ENCODE measurements around the gene S100A13. TPM values are rescaled to one million over a fixed set of nuclear protein-coding genes. Genes with fewer than 3 reads are reported as not detected.

The S100A13 gene
- total RNA-seq, 2 donors from 2014 or later: 5.0 to 10.3 TPM

- peak within 1 kb of the TSS; percentile 76 to 90 for H3K27ac Mint-ChIP-seq
- no peaks in the 10 kb centered on the region for H3K27me3 Mint-ChIP-seq
- H3K9me3 Mint-ChIP-seq: no peaks in the 10 kb centered on the region
Measured at GRCh38 chr1:153658400-153659174, 31.3 kb upstream of the S100A13 start, which contains the start of gene SNAPIN. TSS of gene SNAPIN (plus strand) at chr1:153658703. CDS start at chr1:153658744, 41 bp downstream.

GRCh38 chr1:153655333-153655732 lies 28.0 kb upstream of the S100A13 start:
- DNase-seq (ENCODE audit: low spot score) (no peak), ATAC-seq (no peak)
- Mint-ChIP-seq H3K36me3 (no peaks in the 10 kb centered on the region), H3K27me3 (no peaks in the 10 kb centered on the region), H3K27ac (no peak overlapping the region), H3K4me3 (no peak overlapping the region), H3K9me3 (no peaks in the 10 kb centered on the region), H3K4me1 (ENCODE audit: low read depth in 2 of 2) (peaks cover 5 to 13% of the 10 kb centered on the region in 2 donors)

More at GRCh38 chr1:153658400-153659174, 31.3 kb upstream of the S100A13 start, which contains the start of gene SNAPIN:
- Mint-ChIP-seq H3K36me3 (peaks cover 19% of the 10 kb centered on the region), H3K4me1 (ENCODE audit: low read depth in 2 of 2) (peaks cover 5 to 17% of the 10 kb centered on the region in 2 donors), H3K4me3 (peak within 1 kb of the TSS; percentile 89)
- DNase-seq (ENCODE audit: low spot score): peak; percentile 94
- peak; percentile 98 to 99 for ATAC-seq

DNA sequence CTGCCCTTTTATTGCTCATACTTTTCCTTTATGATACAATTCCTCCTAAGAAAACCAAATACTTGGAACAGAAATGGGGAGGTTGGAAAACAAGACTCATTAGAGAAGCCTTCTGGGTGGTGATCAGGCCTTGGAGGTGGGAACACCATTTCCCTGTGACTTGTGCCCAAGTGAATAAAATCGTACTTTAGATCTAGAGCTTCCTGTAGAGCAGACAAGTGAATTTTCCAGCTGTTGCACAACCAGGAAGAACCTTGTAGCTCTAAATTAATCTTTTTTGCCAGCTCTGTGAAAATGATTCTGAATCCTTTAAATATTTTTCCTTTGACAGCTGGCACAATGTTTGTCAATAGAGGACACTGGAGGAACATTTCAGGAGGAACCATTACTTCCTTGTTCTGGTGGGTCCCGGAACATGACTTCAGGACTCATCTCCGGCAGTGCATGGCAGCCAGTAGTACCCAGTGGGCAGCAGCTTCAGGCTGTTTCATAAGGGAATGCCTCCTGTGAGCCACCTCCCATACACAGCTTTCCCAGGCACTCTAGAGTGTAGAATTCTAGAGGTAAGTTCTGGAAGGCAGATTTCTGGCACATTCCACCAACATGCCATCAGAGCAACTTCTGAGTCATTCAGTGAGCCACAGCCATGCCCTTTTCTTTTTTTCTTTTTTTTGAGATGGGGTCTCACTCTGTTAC lies 25.6 kb upstream of the S100A13 start:
- no peak overlapping the region for H3K4me3 Mint-ChIP-seq
- H3K27ac Mint-ChIP-seq: no peak overlapping the region
- H3K27me3 Mint-ChIP-seq: no peaks in the 10 kb centered on the region
- peaks cover 6 to 11% of the 10 kb centered on the region in 2 donors for H3K4me1 Mint-ChIP-seq (ENCODE audit: low read depth in 2 of 2)
- no peak for ATAC-seq
- DNase-seq (ENCODE audit: low spot score): no peak
- H3K36me3 Mint-ChIP-seq: no peaks in the 10 kb centered on the region
- no peaks in the 10 kb centered on the region for H3K9me3 Mint-ChIP-seq

- DNase-seq (ENCODE audit: low spot score) (no peak), ATAC-seq (no peak)
- no peak overlapping the region for H3K27ac Mint-ChIP-seq
- H3K36me3 Mint-ChIP-seq: no peaks in the 10 kb centered on the region
- H3K4me3 Mint-ChIP-seq: no peak overlapping the region
- H3K4me1 Mint-ChIP-seq (ENCODE audit: low read depth in 2 of 2): peaks cover 15 to 20% of the 10 kb centered on the region in 2 donors
- no peaks in the 10 kb centered on the region for H3K27me3 Mint-ChIP-seq
- no peaks in the 10 kb centered on the region for H3K9me3 Mint-ChIP-seq
Measured at GRCh38 chr1:153651771-153652170, 24.5 kb upstream of the S100A13 start.

DNA sequence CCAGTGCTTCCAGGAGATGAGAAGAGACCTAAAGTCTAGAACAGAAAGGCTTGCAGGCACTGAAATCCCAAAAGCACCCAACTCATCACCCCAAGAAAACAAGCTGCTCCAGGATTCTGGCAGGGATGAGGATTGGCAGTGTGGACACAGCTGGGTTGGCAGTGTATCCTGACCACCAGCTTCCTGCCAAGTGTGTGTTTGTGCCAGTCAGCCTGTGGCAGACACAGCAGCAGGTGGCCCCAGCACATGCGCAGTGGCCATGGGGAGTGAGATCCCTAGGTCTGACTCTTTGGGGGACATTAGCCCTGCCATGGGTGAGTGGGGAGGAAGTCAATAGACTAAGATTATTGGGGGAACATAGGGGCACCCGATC lies 22.5 kb upstream of the S100A13 start:
- Mint-ChIP-seq H3K27ac (peak overlapping the region; percentile 48 to 84), H3K27me3 (no peaks in the 10 kb centered on the region), H3K9me3 (no peaks in the 10 kb centered on the region), H3K4me1 (ENCODE audit: low read depth in 2 of 2) (peaks cover 31 to 33% of the 10 kb centered on the region in 2 donors), H3K4me3 (no peak overlapping the region), H3K36me3 (peaks cover 10% of the 10 kb centered on the region)
- ATAC-seq (peak in 1 of 2 donors; percentile 24), DNase-seq (ENCODE audit: low spot score) (no peak)

DNA sequence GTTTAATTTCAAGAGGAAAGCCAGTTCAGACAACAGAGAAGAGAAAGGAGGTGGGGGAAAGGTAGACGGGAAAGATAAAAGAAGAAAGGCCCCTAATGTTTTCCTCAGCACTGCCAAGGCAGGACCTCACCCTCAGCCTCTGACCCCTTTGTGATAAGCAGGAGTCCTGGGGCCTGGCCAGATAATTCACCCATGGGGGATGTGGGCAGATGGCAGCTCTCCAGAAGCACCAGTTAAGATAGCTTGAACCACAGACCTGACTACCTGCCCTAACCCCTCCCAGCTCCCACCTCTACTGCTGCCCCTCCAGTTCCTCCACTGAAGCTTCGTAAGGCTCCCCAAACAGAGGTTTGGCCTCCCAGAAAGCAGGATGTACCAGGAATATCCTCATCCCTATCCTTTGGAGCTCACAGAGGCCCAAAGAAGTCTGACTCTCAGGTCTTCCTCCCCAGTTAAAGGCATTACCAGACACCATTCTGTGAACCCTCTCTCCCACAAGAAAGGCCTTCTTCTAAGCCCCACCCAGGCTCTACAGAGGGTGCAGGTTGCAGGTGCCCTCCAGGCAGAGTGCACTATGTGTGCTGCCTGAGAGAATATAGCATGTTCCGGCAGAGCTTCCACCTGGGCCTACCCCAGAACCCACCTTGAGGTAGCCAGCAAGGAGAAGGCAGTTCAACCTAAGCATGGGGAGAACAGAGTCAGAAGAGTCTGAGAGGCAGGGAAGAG lies 22.0 kb upstream of the S100A13 start:
- ATAC-seq: peak in 1 of 2 donors; percentile 24
- Mint-ChIP-seq H3K27me3 (no peaks in the 10 kb centered on the region), H3K27ac (peak overlapping the region; percentile 48 to 84), H3K4me1 (ENCODE audit: low read depth in 2 of 2) (peaks cover 31 to 35% of the 10 kb centered on the region in 2 donors), H3K4me3 (no peak overlapping the region), H3K9me3 (no peaks in the 10 kb centered on the region), H3K36me3 (peaks cover 14% of the 10 kb centered on the region)
- no peak for DNase-seq (ENCODE audit: low spot score)

DNA sequence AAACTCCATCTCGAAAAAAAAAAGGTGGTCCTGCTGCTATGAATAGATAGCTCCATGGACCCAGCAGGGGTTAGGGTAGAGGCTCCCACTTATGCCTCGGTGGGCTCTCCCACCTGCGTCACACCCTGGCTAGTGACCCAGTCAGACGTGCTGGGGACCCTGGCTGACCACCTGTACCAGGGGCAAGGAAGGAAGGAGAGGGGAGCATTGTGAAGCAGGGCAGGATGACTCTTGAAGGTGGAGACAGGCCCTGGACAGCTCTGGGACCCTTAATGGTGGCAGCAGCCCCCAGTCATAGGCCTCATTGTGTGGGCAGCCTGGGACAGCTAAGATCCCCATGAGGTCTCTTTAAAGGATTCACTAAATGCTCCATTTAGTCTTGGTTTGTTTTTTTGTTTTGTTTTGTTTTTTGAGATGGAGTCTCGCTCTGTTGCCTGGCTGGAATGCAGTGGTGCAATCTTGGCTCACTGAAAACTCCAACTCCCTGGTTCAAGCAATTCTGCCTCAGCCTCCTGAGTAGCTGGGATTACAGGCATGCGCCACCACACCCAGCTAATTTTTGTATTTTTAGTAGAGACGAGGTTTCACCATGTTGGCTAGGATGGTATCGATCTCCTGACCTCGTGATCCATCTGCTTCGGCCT lies 20.8 kb upstream of the S100A13 start:
- H3K4me1 Mint-ChIP-seq (ENCODE audit: low read depth in 2 of 2): peaks cover 40 to 44% of the 10 kb centered on the region in 2 donors
- no peaks in the 10 kb centered on the region for H3K27me3 Mint-ChIP-seq
- no peaks in the 10 kb centered on the region for H3K9me3 Mint-ChIP-seq
- no peak overlapping the region for H3K27ac Mint-ChIP-seq
- H3K4me3 Mint-ChIP-seq: no peak overlapping the region
- H3K36me3 Mint-ChIP-seq: peaks cover 26% of the 10 kb centered on the region
- no peak for ATAC-seq
- no peak for DNase-seq (ENCODE audit: low spot score)

DNA sequence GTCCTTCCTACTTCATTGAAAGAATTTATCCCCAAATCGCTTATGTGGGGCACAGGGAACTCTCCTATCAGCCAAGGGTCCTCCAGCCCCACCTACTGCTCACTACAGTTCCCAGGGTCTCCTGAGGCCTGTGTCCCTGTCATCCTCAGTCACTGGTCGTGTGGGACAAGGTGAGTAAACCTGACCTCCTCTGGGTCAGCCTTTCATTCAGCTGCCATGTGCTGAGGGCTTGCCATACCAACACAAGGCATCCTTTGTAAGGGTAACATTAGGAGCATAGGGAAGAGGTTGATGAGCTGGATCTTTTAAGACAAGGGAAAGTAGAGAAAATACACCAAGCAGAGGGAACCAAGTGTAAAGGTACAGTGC lies 20.0 kb upstream of the S100A13 start:
- ATAC-seq (no peak), DNase-seq (ENCODE audit: low spot score) (no peak)
- Mint-ChIP-seq H3K27me3 (no peaks in the 10 kb centered on the region), H3K4me3 (no peak overlapping the region), H3K4me1 (ENCODE audit: low read depth in 2 of 2) (peaks cover 46 to 47% of the 10 kb centered on the region in 2 donors), H3K36me3 (peaks cover 30% of the 10 kb centered on the region), H3K27ac (peak overlapping the region; percentile 59 to 87), H3K9me3 (no peaks in the 10 kb centered on the region)

- Mint-ChIP-seq H3K4me3 (peak overlapping the region; percentile 20), H3K36me3 (peaks cover 33% of the 10 kb centered on the region), H3K9me3 (no peaks in the 10 kb centered on the region), H3K27ac (peak overlapping the region; percentile 59 to 87), H3K27me3 (no peaks in the 10 kb centered on the region), H3K4me1 (ENCODE audit: low read depth in 2 of 2) (peaks cover 47 to 50% of the 10 kb centered on the region in 2 donors)
- ATAC-seq: no peak
- DNase-seq (ENCODE audit: low spot score): no peak
Measured at GRCh38 chr1:153646672-153647345, 19.5 kb upstream of the S100A13 start.

- DNase-seq (ENCODE audit: low spot score): no peak
- H3K36me3 Mint-ChIP-seq: peaks cover 43% of the 10 kb centered on the region
- peaks cover 42 to 51% of the 10 kb centered on the region in 2 donors for H3K4me1 Mint-ChIP-seq (ENCODE audit: low read depth in 2 of 2)
- H3K27me3 Mint-ChIP-seq: no peaks in the 10 kb centered on the region
- H3K9me3 Mint-ChIP-seq: no peaks in the 10 kb centered on the region
- no peak for ATAC-seq
- no peak overlapping the region for H3K4me3 Mint-ChIP-seq
- peak overlapping the region; percentile 29 to 34 for H3K27ac Mint-ChIP-seq
Measured at GRCh38 chr1:153643816-153644215, 16.5 kb upstream of the S100A13 start.

DNA sequence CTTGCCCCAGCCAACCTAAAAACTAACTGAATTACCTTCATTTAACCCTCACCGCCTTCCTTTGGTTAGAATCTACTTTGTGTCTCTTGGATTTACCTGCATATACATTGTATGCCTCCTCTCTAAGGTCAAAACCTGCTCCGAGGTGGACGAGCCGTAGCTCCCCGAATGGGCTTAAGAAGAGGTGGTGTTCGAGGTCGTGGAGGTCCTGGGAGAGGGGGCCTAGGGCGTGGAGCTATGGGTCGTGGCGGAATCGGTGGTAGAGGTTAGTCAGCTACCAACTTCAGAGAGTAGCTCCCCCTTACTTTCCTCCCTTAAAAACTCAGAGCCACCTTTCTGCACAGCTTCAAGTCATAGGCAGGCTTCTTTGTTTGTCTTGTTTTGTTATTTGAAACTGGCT lies 15.8 kb upstream of the S100A13 start:
- ATAC-seq (no peak), DNase-seq (ENCODE audit: low spot score) (no peak)
- Mint-ChIP-seq H3K27ac (peak overlapping the region; percentile 29 to 34), H3K9me3 (no peaks in the 10 kb centered on the region), H3K4me3 (no peak overlapping the region), H3K27me3 (no peaks in the 10 kb centered on the region), H3K4me1 (ENCODE audit: low read depth in 2 of 2) (peaks cover 42 to 51% of the 10 kb centered on the region in 2 donors), H3K36me3 (peaks cover 44% of the 10 kb centered on the region)

DNA sequence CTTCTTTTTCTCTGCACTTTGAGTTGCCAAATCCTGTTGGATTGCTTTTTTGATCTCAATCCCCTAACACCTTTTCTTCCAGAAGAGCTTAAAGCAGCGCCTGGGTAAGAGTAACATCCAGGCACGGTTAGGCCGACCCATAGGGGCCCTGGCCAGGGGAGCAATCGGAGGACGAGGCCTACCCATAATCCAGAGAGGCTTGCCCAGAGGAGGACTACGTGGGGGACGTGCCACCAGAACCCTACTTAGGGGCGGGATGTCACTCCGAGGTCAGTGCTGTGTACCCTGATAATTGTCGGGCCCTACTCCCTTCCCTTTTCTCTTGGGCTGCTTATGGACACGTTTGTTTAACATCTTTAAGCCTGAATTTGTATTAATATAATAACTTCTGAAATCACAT lies 14.9 kb upstream of the S100A13 start:
- Mint-ChIP-seq H3K27ac (peak overlapping the region in 1 of 2 donors; percentile 16), H3K27me3 (no peaks in the 10 kb centered on the region), H3K9me3 (no peaks in the 10 kb centered on the region), H3K36me3 (peaks cover 52% of the 10 kb centered on the region), H3K4me3 (no peak overlapping the region), H3K4me1 (ENCODE audit: low read depth in 2 of 2) (peaks cover 41 to 53% of the 10 kb centered on the region in 2 donors)
- ATAC-seq (no peak), DNase-seq (ENCODE audit: low spot score) (no peak)

DNA sequence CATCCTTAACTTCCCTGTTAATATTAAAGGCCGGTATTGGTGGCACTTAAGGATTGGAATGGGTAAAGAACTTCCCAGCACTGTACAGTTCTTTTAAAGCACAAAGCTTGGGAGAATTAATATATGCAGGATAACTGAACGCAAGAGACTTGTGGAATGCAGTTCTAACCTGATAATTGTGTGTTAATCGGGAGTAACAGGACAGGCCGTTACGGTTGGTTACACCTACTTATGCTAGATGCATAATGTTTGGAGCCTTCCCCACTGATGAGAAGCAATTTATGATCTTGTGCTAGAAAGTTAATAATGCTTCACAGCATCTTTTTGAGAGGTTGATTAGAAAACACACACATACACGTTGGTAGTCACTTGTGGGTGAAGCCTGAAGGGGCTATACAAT lies 13.6 kb upstream of the S100A13 start:
- ATAC-seq (no peak), DNase-seq (ENCODE audit: low spot score) (no peak)
- H3K4me3 Mint-ChIP-seq: no peak overlapping the region
- H3K4me1 Mint-ChIP-seq (ENCODE audit: low read depth in 2 of 2): peaks cover 35 to 47% of the 10 kb centered on the region in 2 donors
- peaks cover 54% of the 10 kb centered on the region for H3K36me3 Mint-ChIP-seq
- H3K27ac Mint-ChIP-seq: peak overlapping the region in 1 of 2 donors; percentile 16
- no peaks in the 10 kb centered on the region for H3K27me3 Mint-ChIP-seq
- no peaks in the 10 kb centered on the region for H3K9me3 Mint-ChIP-seq

All from natural killer cell treated with Interleukin-12 subunit alpha and Interleukin-12 subunit beta and Interleukin-15 and Interleukin-18, amount 100 ng/mL, for 72 hours (primary cell).